ENCODE measurements around the gene IPCEF1.

GRCh38 chr6:154170106-154170505 lies 186.5 kb downstream of the IPCEF1 start:
- TF ChIP-seq, protein P1, sequence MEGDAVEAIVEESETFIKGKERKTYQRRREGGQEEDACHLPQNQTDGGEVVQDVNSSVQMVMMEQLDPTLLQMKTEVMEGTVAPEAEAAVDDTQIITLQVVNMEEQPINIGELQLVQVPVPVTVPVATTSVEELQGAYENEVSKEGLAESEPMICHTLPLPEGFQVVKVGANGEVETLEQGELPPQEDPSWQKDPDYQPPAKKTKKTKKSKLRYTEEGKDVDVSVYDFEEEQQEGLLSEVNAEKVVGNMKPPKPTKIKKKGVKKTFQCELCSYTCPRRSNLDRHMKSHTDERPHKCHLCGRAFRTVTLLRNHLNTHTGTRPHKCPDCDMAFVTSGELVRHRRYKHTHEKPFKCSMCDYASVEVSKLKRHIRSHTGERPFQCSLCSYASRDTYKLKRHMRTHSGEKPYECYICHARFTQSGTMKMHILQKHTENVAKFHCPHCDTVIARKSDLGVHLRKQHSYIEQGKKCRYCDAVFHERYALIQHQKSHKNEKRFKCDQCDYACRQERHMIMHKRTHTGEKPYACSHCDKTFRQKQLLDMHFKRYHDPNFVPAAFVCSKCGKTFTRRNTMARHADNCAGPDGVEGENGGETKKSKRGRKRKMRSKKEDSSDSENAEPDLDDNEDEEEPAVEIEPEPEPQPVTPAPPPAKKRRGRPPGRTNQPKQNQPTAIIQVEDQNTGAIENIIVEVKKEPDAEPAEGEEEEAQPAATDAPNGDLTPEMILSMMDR (IDR thresholded peaks at IDR 0.05): no peak
- no peak for TF ChIP-seq POLR2A (IDR thresholded peaks at IDR 0.05)
